Renal cortical epithelial cell (primary cell): ENCODE measurements around the gene CEP120. TPM values are rescaled to one million over a fixed set of nuclear protein-coding genes. Genes with fewer than 3 reads are reported as not detected.
"Not testable (repeated sequence)": the region's sequence is repeated elsewhere in the genome, so short reads cannot be mapped to it uniquely, and the experiment has no call there.

Experiments
- DNase-seq: peaks from one replicate; pipeline ENCODE4 v3.0.0-alpha.2; 2011; ENCODE audit warnings: low read depth
- total RNA-seq: library from RNA; depleted of rRNA; stranded (reverse); fragments of >200 nt; gene quantifications from 2 replicates; pipeline ENCODE4 v1.2.3, GENCODE V29; 2014

The CEP120 gene
- total RNA-seq, 1 donor from 2014 or later, result 24.2 TPM

DNA sequence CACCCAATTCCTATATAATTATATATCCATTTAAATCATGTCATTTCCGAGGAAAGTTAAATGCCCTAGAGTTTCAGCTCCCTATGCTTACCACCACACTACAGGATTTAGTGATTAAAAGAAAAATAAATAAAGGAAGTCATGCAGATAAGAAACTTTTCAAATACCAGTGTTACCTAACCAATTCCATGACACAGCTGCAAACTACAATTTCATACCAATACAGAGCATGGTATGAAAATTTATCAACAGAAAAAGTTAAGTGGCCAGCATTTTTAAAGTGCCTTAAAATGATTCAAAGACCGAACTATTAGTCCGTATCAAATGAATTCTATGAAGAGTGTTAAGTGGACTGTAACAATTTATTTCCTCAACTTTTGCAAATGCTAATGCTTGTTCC, 35.9 kb downstream of the CEP120 start:
- no peak for DNase-seq

GRCh38 chr5:123382252-123382651, 41.0 kb downstream of the CEP120 start:
- no peak for DNase-seq

GRCh38 chr5:123371575-123372179, 51.5 kb downstream of the CEP120 start:
- DNase-seq, result peak; percentile 4

GRCh38 chr5:123369371-123369968, 53.7 kb downstream of the CEP120 start:
- DNase-seq, result no peak

DNA sequence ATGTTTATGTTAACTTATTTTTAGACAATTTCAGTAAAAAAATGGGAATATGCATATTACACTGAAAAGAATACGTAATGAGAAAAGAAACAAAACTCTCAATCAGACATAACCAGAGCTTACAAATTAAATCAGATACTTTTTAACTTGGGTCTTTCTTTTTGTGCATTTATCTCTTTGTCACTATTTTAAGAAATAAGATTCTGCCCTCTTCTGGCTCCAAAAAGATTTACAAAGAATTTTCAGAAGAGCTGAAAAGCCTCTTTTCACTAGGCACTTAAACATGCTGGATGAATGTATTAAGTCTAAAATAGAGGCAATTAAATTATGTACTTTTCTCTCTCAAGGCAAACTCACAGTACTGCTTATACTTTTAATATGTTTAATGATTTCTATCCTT, 55.5 kb downstream of the CEP120 start:
- peak; percentile 49 for DNase-seq

DNA sequence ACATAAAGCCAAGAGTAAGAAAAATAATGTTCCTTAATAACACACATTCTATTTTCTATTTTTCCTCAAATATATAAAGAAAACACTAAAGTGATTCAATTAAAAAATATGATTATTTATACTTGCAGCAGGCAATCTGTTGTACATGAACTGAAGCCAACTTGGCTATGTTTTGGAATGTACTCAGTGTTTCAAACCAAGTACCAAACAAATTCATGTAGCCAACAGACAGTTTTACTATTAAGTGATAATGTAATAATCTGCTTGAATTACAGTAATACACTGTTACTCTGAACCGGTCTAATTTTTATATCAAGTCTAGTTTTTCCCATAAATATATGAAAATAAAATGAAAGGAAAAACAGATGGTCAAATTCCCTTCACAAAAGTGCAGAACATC, 58.0 kb downstream of the CEP120 start:
- no peak for DNase-seq

GRCh38 chr5:123364441-123365155, 58.6 kb downstream of the CEP120 start:
- no peak for DNase-seq

DNA sequence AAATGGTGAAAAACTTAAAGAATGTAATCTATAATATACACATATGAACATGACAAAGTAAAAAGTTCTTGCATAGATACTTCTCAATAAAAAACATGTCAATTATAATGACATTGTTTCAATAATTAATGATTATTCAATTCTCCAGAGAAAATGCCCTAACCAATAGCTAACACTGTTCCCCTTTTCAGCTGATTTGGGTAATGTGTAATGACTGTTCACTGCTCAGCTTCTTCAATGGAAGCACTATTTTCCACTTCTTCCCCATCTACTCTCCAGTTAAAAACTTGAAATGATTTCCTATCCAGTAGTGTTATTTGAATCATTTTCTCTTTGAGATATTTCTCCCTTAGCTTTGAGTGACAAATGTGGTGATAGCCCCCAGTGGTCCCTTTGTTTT, 62.3 kb downstream of the CEP120 start:
- DNase-seq, result no peak

DNA sequence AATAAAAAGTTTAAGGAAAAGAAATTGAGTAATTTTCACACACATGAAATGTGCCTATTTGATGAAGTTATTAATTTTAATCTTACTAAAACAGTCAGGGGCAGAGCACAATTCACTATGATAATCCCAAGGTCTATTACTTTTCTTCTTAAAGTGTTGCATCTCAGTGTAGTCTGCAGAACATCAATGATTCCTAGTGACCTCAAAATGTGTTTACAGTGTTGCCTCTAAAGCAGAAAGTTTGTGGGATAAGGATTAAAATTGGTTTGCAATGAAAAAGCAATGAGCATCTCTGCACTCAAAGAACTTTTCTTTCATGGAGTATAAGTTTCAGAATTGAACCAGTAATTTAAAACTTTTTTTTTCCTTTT, 63.0 kb downstream of the CEP120 start:
- DNase-seq, result no peak

DNA sequence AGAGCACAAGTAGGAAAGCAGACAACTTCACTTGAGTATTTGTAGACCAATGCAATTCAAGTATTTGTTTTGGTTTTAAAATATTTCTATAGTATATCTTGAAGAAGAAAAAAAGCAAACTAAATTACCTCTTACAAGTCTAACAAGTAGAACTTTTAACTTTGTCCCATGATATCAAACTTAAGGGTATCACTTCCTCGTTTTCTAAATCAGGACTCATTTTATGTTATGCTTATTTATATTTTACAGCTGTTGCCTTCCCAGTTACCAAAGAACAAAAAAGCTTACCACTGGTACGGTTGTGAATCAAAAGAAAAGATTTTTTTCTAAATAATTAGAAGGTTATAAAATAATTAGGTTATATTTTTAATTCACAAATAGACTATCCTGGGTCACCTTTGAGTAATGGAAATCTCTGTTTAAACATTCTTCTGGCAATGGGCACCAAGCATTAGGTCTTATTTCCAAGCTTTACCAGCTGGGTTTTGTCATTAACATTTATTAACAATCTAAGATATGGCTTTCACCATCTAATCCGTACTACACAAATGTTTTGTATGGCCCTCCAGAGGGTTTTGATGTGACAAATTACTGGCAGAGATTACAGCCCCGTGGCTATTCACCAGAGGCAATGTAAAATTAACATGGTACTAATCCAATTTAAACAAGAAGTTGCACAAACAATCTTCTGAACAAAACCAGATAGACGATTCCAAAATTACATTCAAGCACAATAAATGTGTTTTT, 63.6 kb downstream of the CEP120 start:
- DNase-seq, result no peak

DNA sequence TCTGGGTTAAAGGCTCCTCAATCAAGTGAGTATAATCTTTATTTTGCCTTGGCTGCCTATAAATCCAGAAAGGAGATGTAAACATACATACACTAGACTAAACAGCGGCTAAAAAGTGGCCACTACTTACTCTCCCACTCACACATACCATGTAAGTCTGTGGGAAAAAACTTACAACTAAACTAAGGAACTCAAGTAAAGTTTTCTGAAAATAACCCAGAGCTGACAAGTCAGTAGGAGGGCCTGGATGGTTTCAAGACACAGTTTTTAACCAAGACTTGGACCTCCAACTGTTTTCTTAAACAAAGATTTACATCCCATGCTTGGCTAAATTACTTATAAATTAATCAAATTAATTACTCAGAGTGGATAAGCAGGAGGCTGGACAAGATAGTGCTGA, 64.5 kb downstream of the CEP120 start:
- no peak for DNase-seq

DNA sequence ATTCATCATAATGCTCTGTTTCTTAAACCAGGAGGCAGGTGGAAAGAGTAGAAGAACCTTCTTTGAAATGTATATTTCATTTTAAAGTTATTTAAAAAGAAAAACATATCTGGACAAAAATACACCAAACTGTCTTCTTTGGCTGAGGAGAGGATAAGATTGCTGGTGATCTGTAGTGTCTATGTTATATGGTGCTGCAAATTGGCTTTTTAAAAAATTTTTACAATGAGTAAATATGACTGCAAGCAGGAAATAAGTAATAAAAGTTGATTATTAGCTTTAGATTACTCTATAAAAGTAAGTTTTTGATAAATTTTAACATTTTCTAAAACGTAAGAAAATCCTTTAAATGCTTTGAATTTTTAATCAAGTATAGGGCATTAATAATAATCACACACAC, 64.9 kb downstream of the CEP120 start:
- no peak for DNase-seq

- no peak for DNase-seq
Observed at GRCh38 chr5:123351820-123352219, 71.4 kb downstream of the CEP120 start.

GRCh38 chr5:123351240-123351639, 72.0 kb downstream of the CEP120 start:
- DNase-seq, result peak; percentile 62

DNA sequence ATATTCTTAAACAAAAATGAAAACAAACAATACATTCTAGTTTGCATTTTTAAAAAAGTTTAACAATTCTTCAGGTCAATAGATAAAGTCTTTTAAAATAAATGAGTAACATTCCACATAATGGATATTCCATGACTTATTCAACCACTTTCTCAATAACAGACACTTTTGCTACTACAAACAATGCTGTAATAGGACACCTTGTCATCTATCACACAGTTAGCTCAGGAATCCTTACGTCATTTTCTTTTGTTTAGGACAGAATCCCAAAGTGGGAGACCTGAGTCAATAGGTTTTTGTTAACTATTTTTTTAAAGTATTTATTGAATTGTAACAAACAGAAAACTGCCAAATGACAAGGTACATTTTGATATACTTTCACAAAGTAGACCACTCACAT, 72.5 kb downstream of the CEP120 start:
- peak; percentile 71 for DNase-seq

DNA sequence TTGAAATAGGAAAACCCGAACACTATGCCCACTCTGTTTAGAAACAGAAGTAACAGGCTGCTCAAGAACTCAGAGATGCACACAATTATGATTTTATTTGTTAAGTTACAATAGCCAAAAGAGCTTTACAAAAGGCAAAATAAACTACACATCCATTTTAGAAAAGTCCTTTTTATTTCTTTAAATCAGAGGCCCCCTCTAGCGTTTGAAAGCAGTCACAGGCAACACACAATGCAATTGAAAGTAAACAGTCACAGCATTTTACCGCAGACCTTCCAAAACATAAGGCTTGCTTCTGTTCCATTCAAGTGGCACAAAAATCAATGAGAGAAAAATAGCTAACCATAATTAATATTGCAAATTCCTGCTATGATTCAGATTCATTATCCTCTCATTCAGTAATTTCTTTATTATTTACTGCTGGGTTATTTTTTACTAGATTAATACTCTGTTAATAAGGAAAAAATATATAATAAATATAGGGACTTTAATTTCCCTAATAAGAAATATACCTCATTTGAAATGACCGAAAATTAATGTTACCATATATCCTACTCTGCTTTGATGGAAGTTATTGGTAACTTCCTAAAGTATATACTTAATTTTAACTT, 78.3 kb downstream of the CEP120 start:
- DNase-seq, result peak; percentile 49

- DNase-seq, result no peak
Observed at GRCh38 chr5:123340928-123341327, 82.3 kb downstream of the CEP120 start.

GRCh38 chr5:123308377-123308776, 114.8 kb downstream of the CEP120 start:
- DNase-seq, result not testable (repeated sequence)

GRCh38 chr5:123305751-123306150, 117.5 kb downstream of the CEP120 start:
- DNase-seq, result no peak

GRCh38 chr5:123304777-123305316, 118.4 kb downstream of the CEP120 start:
- DNase-seq, result no peak

GRCh38 chr5:123303802-123304201, 119.4 kb downstream of the CEP120 start:
- DNase-seq, result no peak

DNA sequence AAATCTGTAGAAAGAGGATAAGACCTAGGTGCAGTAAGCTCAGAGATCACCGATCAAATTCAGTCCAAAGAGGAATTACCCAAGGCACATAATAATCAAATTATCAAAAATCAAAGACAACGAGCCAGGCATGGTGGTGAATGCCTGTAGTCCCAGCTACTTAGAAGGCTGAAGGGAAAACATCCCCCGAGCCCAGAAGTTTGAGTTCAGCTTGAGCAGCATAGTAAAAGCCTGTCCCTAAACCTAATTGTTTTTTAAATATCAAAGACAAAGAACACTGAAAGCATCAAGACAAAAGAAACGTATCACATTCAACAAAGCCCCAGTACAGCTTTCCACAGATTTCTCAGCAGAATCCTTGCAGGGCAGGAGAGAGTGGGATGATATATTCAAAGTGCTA, 122.9 kb downstream of the CEP120 start:
- no peak for DNase-seq
